OCI-LY1 (cell line): ENCODE results near the gene TTN.

Experiments
- H2AFZ ChIP-seq: fragments of 200-600 bp; sonication (generic), shearing (Covaris generic); 2 replicates; pipeline ENCODE4 v1.6.0; 2014; ENCODE audit warnings: antibody characterized with exemption, mild to moderate bottlenecking, low read length
- H3F3A ChIP-seq: fragments of 200-600 bp; sonication (generic), shearing (Covaris generic); 2 replicates; pipeline ENCODE4 v1.6.0; 2014; ENCODE audit warnings: mild to moderate bottlenecking, antibody characterized with exemption, low read length, moderate library complexity; ENCODE audit not compliant: insufficient read depth
- H3K27ac ChIP-seq: fragments of 200-600 bp; sonication (generic); 2 replicates; pipeline ENCODE4 v1.5.1; 2014; ENCODE audit warnings: low read length, mixed run types, mild to moderate bottlenecking, low read depth; ENCODE audit not compliant: poor library complexity, severe bottlenecking
- H3K27me3 ChIP-seq: fragments of 200-600 bp; sonication (generic); 2 replicates; pipeline ENCODE4 v1.6.0; 2014; ENCODE audit warnings: antibody characterized with exemption, mild to moderate bottlenecking, low read length, moderate library complexity; ENCODE audit not compliant: insufficient read depth
- H3K36me3 ChIP-seq: fragments of 200-600 bp; sonication (generic); 2 replicates; pipeline ENCODE4 v1.6.1; 2014; ENCODE audit warnings: mild to moderate bottlenecking, antibody characterized with exemption, low read length, moderate library complexity, mixed read lengths; ENCODE audit not compliant: insufficient read depth
- H3K4me1 ChIP-seq: fragments of 200-600 bp; sonication (generic); 2 replicates; pipeline ENCODE4 v1.5.1; 2014; ENCODE audit warnings: mild to moderate bottlenecking, low read length, moderate library complexity; ENCODE audit not compliant: insufficient read depth, severe bottlenecking
- H3K4me2 ChIP-seq: fragments of 200-600 bp; sonication (generic), shearing (Covaris generic); 2 replicates; pipeline ENCODE4 v1.6.1; 2014; ENCODE audit warnings: low read length
- H3K4me3 ChIP-seq: fragments of 200-600 bp; sonication (generic); 2 replicates; pipeline ENCODE4 v1.5.1; 2014; ENCODE audit warnings: low read length, low read depth, mild to moderate bottlenecking, mixed read lengths; ENCODE audit not compliant: poor library complexity, severe bottlenecking
- H3K79me2 ChIP-seq: fragments of 200-600 bp; shearing (Covaris generic); 2 replicates; pipeline ENCODE4 v1.6.1; 2016; ENCODE audit warnings: mixed run types, low read length, mixed read lengths; ENCODE audit not compliant: insufficient read depth
- H3K9ac ChIP-seq: fragments of 200-600 bp; sonication (generic), shearing (Covaris generic); 2 replicates; pipeline ENCODE4 v1.6.1; 2014; ENCODE audit warnings: mild to moderate bottlenecking, low read length, mixed read lengths
- H3K9me2 ChIP-seq: fragments of 200-600 bp; sonication (generic), shearing (Covaris generic); 2 replicates; pipeline ENCODE4 v1.6.1; 2014; ENCODE audit warnings: low read depth, mild to moderate bottlenecking, low read length, mixed read lengths
- H3K9me3 ChIP-seq: fragments of 200-600 bp; shearing (Covaris generic); 2 replicates; pipeline ENCODE4 v1.6.1; 2014; ENCODE audit warnings: low read length, mixed read lengths
- H4K20me1 ChIP-seq: fragments of 200-600 bp; sonication (generic), shearing (Covaris generic); 2 replicates; pipeline ENCODE4 v1.6.0; 2016; ENCODE audit warnings: mild to moderate bottlenecking, low read length; ENCODE audit not compliant: insufficient read depth
- EZH2 ChIP-seq: fragments of 200-600 bp; sonication (generic), shearing (Covaris generic); IDR thresholded peaks from 2 replicates; pipeline ENCODE4 v1.8.0; 2017; ENCODE audit warnings: borderline replicate concordance, mixed run types, mild to moderate bottlenecking, antibody characterized with exemption, low read length, moderate library complexity, mixed read lengths
- TF ChIP-seq, protein P1 (sequence below): fragments of 200-600 bp; sonication (generic), shearing (Covaris generic); IDR thresholded peaks from 2 replicates; pipeline ENCODE4 v1.5.1; 2017; ENCODE audit warnings: mild to moderate bottlenecking, antibody characterized with exemption, low read length, moderate library complexity, mixed read lengths

TTN gene

DNA sequence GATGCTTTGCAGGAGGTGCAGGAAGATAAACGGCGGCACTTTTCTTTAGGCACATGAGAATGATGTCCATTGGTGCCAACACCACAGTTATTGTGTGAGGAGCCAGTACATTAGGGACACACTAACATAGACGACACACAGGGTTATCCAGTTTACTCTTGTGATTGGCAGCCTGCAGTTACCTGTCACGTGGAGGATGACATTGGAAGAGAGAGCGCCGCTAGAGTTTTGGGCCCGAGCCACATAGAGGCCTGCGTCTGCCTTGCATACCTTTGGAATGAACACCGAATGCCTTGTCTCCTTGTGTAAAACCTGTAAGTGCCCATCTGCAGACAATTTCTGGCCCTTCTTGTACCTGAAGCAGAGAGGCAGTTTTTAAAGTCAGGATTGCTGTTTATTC is 26.9 kb upstream of the TTN start:
- no peaks in the 10 kb centered on the region for H4K20me1 ChIP-seq
- H3K27me3 ChIP-seq, result no peaks in the 10 kb centered on the region
- H3K4me2 ChIP-seq, result no peak overlapping the region
- no peak overlapping the region for H2AFZ ChIP-seq
- no peak overlapping the region for H3K27ac ChIP-seq
- H3K9me3 ChIP-seq, result no peaks in the 10 kb centered on the region
- H3F3A ChIP-seq, result no peaks in the 10 kb centered on the region
- no peak overlapping the region for H3K9ac ChIP-seq
- H3K9me2 ChIP-seq, result no peaks in the 10 kb centered on the region
- TF ChIP-seq, protein P1, sequence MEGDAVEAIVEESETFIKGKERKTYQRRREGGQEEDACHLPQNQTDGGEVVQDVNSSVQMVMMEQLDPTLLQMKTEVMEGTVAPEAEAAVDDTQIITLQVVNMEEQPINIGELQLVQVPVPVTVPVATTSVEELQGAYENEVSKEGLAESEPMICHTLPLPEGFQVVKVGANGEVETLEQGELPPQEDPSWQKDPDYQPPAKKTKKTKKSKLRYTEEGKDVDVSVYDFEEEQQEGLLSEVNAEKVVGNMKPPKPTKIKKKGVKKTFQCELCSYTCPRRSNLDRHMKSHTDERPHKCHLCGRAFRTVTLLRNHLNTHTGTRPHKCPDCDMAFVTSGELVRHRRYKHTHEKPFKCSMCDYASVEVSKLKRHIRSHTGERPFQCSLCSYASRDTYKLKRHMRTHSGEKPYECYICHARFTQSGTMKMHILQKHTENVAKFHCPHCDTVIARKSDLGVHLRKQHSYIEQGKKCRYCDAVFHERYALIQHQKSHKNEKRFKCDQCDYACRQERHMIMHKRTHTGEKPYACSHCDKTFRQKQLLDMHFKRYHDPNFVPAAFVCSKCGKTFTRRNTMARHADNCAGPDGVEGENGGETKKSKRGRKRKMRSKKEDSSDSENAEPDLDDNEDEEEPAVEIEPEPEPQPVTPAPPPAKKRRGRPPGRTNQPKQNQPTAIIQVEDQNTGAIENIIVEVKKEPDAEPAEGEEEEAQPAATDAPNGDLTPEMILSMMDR, result no peak
- TF ChIP-seq EZH2, result no peak
- H3K4me1 ChIP-seq, result peaks cover 16% of the 10 kb centered on the region
- no peaks in the 10 kb centered on the region for H3K36me3 ChIP-seq
- no peaks in the 10 kb centered on the region for H3K79me2 ChIP-seq
- no peak overlapping the region for H3K4me3 ChIP-seq

DNA sequence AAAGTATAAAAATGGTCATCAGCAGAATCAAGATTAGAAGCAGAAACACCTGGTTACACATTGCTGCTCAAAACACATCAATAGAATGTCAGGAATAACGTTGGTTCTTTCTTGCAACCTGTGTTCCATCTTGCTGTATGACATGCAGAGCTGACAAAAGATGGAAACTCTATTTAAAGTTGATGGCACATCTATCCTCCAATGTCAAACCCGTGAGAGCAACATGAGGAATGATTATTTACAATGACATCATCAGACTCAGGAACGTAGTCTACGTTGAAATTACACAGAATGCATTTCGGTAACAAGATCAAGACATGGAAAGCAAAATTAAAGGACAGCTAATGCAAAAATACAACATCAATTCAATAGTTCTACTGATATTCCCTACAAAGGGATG is 26.2 kb upstream of the TTN start:
- TF ChIP-seq, protein P1, result no peak
- TF ChIP-seq EZH2, result no peak
- Histone ChIP-seq H2AFZ (no peak overlapping the region), H3K4me2 (no peak overlapping the region)

DNA sequence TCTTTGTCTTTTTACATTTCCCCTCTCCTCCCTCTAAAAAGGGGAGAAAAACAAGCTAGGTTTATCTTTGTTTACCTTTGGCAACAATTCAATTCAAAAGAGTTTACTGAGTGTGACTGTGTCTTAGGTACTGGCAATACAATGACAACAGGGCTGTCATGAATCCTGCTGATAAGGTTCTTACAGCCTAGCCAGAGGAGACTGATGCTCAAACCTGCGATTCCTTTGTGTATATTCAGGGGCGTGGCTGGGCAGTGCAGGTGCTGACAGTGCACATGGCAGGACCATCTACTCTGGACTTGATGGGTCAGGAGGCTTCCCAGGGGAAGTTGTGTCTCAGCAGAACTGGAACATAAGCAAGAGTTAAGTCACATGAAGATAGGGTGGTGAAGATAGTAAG is 23.2 kb upstream of the TTN start:
- no peak overlapping the region for H3K4me2 ChIP-seq
- H3K9me3 ChIP-seq, result no peaks in the 10 kb centered on the region
- no peak overlapping the region for H3K4me3 ChIP-seq
- no peaks in the 10 kb centered on the region for H3K79me2 ChIP-seq
- no peaks in the 10 kb centered on the region for H4K20me1 ChIP-seq
- no peaks in the 10 kb centered on the region for H3K9me2 ChIP-seq
- no peaks in the 10 kb centered on the region for H3F3A ChIP-seq
- H3K27ac ChIP-seq, result peak overlapping the region; percentile 38
- H3K36me3 ChIP-seq, result no peaks in the 10 kb centered on the region
- H2AFZ ChIP-seq, result no peak overlapping the region
- peaks cover 29% of the 10 kb centered on the region for H3K4me1 ChIP-seq
- H3K9ac ChIP-seq, result no peak overlapping the region
- H3K27me3 ChIP-seq, result no peaks in the 10 kb centered on the region
- TF ChIP-seq, protein P1, result no peak
- no peak for TF ChIP-seq EZH2

More for the DNA sequence above, 26.2 kb upstream of the TTN start:
- no peak overlapping the region for H3K9ac ChIP-seq
- H3K4me3 ChIP-seq, result no peak overlapping the region
- H4K20me1 ChIP-seq, result no peaks in the 10 kb centered on the region
- no peaks in the 10 kb centered on the region for H3K36me3 ChIP-seq
- H3F3A ChIP-seq, result no peaks in the 10 kb centered on the region
- no peaks in the 10 kb centered on the region for H3K9me3 ChIP-seq
- H3K27me3 ChIP-seq, result no peaks in the 10 kb centered on the region
- no peaks in the 10 kb centered on the region for H3K9me2 ChIP-seq
- no peaks in the 10 kb centered on the region for H3K79me2 ChIP-seq
- H3K4me1 ChIP-seq, result peaks cover 23% of the 10 kb centered on the region
- no peak overlapping the region for H3K27ac ChIP-seq
